SJSA1 (cell line): ENCODE data around the gene RACGAP1. TPM values are rescaled to one million over a fixed set of nuclear protein-coding genes. Genes with fewer than 3 reads are reported as not detected.

ENCODE experiments used
- DNase-seq, 2 experiments: peaks; one replicate each; pipeline ENCODE4 v3.0.0-alpha.2; 2015 to 2020; ENCODE audit warnings: low spot score in 2 of 2, low read depth in 1 of 2
- H3K27ac ChIP-seq: fragments of 250-450 bp; sonication (Bioruptor Pico); 2 replicates; pipeline ENCODE4 v1.5.1; 2020; ENCODE audit warnings: mild to moderate bottlenecking, moderate library complexity
- H3K27me3 ChIP-seq: fragments of 250-450 bp; sonication (Bioruptor Pico); replicated peaks from 2 replicates; pipeline ENCODE4 v1.5.1; 2020; ENCODE audit warnings: mild to moderate bottlenecking, moderate library complexity
- H3K36me3 ChIP-seq: fragments of 250-450 bp; sonication (Bioruptor Pico); 2 replicates; pipeline ENCODE4 v1.5.1; 2020; ENCODE audit warnings: mild to moderate bottlenecking
- H3K4me1 ChIP-seq: fragments of 250-450 bp; sonication (Bioruptor Pico); replicated peaks from 2 replicates; pipeline ENCODE4 v1.6.1; 2021; ENCODE audit warnings: mild to moderate bottlenecking
- H3K4me3 ChIP-seq: fragments of 250-450 bp; sonication (Bioruptor Pico); 2 replicates; pipeline ENCODE4 v1.5.1; 2020; ENCODE audit warnings: mild to moderate bottlenecking
- H3K9me3 ChIP-seq: fragments of 250-450 bp; sonication (Bioruptor Pico); replicated peaks from 2 replicates; pipeline ENCODE4 v1.5.1; 2020; ENCODE audit warnings: mild to moderate bottlenecking
- total RNA-seq: library from RNA; depleted of rRNA; stranded (reverse); fragments of >200 nt; shearing (Covaris generic); gene quantifications from 2 replicates; pipeline ENCODE4 v1.2.3, GENCODE V29; 2014

Gene RACGAP1
- total RNA-seq, 1 experiment from 2014 or later, result 212 TPM

- H3K27me3 ChIP-seq, result peaks cover 18% of the 10 kb centered on the region; the same call in 1 of the 2 replicates
- peaks cover 20% of the 10 kb centered on the region for H3K4me1 ChIP-seq
- H3K9me3 ChIP-seq, result no peaks in the 10 kb centered on the region
- no peak overlapping the region for H3K27ac ChIP-seq
- no peak overlapping the region for H3K4me3 ChIP-seq
- H3K36me3 ChIP-seq, result no peaks in the 10 kb centered on the region
- no peak for DNase-seq
Measured at GRCh38 chr12:49961993-49962764, 63.1 kb downstream of the RACGAP1 start.

- H3K27ac ChIP-seq, result no peak within 1 kb of the TSS
- H3K9me3 ChIP-seq, result no peaks in the 10 kb centered on the region
- H3K4me1 ChIP-seq, result peaks cover 14% of the 10 kb centered on the region
- no peak for DNase-seq
- H3K4me3 ChIP-seq, result no peak within 1 kb of the TSS
- peaks cover 18% of the 10 kb centered on the region; the same call in 1 of the 2 replicates for H3K27me3 ChIP-seq
- no peaks in the 10 kb centered on the region for H3K36me3 ChIP-seq
Measured at GRCh38 chr12:49961111-49961922, 64.0 kb downstream of the RACGAP1 start, which contains the start of gene AQP5. Gene AQP5 (plus strand): TSS chr12:49961872. CDS start chr12:49962018, 146 bp downstream.

GRCh38 chr12:49960474-49961110 lies 64.7 kb downstream of the RACGAP1 start:
- no peak for DNase-seq
- no peaks in the 10 kb centered on the region for H3K9me3 ChIP-seq
- no peaks in the 10 kb centered on the region for H3K36me3 ChIP-seq
- H3K27ac ChIP-seq, result no peak overlapping the region
- peaks cover 18% of the 10 kb centered on the region; the same call in 1 of the 2 replicates for H3K27me3 ChIP-seq
- no peak overlapping the region for H3K4me3 ChIP-seq
- peaks cover 14% of the 10 kb centered on the region for H3K4me1 ChIP-seq

GRCh38 chr12:49959685-49960473 lies 65.4 kb downstream of the RACGAP1 start:
- H3K9me3 ChIP-seq, result no peaks in the 10 kb centered on the region

GRCh38 chr12:49957570-49957967 lies 67.7 kb downstream of the RACGAP1 start:
- H3K36me3 ChIP-seq, result no peaks in the 10 kb centered on the region
- H3K4me1 ChIP-seq, result peaks cover 14% of the 10 kb centered on the region
- no peak overlapping the region for H3K27ac ChIP-seq
- no peaks in the 10 kb centered on the region for H3K9me3 ChIP-seq
- H3K27me3 ChIP-seq, result peaks cover 15% of the 10 kb centered on the region; the same call in 1 of the 2 replicates
- H3K4me3 ChIP-seq, result no peak overlapping the region
- no peak for DNase-seq

More at GRCh38 chr12:49959685-49960473, 65.4 kb downstream of the RACGAP1 start:
- Histone ChIP-seq H3K36me3 (no peaks in the 10 kb centered on the region), H3K27me3 (peaks cover 18% of the 10 kb centered on the region; the same call in 1 of the 2 replicates), H3K27ac (no peak overlapping the region), H3K4me3 (no peak overlapping the region), H3K4me1 (peaks cover 14% of the 10 kb centered on the region)
- peak; percentile 48 to 68 for DNase-seq

GRCh38 chr12:49956663-49957569 lies 68.4 kb downstream of the RACGAP1 start:
- Histone ChIP-seq H3K36me3 (no peaks in the 10 kb centered on the region), H3K4me3 (no peak overlapping the region), H3K27ac (no peak overlapping the region), H3K9me3 (no peaks in the 10 kb centered on the region), H3K27me3 (peaks cover 12% of the 10 kb centered on the region; the same call in 1 of the 2 replicates), H3K4me1 (peaks cover 14% of the 10 kb centered on the region)
- no peak for DNase-seq

GRCh38 chr12:49955899-49956662 lies 69.2 kb downstream of the RACGAP1 start:
- Histone ChIP-seq H3K9me3 (no peaks in the 10 kb centered on the region), H3K4me1 (peaks cover 11% of the 10 kb centered on the region), H3K4me3 (no peak overlapping the region), H3K27ac (no peak overlapping the region), H3K36me3 (no peaks in the 10 kb centered on the region), H3K27me3 (peaks cover 7% of the 10 kb centered on the region; the same call in 1 of the 2 replicates)
- no peak for DNase-seq

GRCh38 chr12:49954863-49955830 lies 70.1 kb downstream of the RACGAP1 start:
- no peaks in the 10 kb centered on the region for H3K36me3 ChIP-seq
- no peaks in the 10 kb centered on the region; the same call in 1 of the 2 replicates for H3K27me3 ChIP-seq
- no peak overlapping the region for H3K4me3 ChIP-seq

GRCh38 chr12:49953961-49954846 lies 71.1 kb downstream of the RACGAP1 start:
- peaks cover under 1% of the 10 kb centered on the region; the same call in 1 of the 2 replicates for H3K4me1 ChIP-seq
- no peaks in the 10 kb centered on the region for H3K9me3 ChIP-seq
- H3K4me3 ChIP-seq, result no peak overlapping the region
- no peak overlapping the region for H3K27ac ChIP-seq
- H3K27me3 ChIP-seq, result no peaks in the 10 kb centered on the region
- no peaks in the 10 kb centered on the region for H3K36me3 ChIP-seq
- no peak for DNase-seq

More at GRCh38 chr12:49954863-49955830, 70.1 kb downstream of the RACGAP1 start:
- H3K4me1 ChIP-seq, result peaks cover 10% of the 10 kb centered on the region
- H3K27ac ChIP-seq, result no peak overlapping the region
- no peaks in the 10 kb centered on the region for H3K9me3 ChIP-seq
- no peak for DNase-seq

GRCh38 chr12:49953151-49953550 lies 72.1 kb downstream of the RACGAP1 start:
- H3K27ac ChIP-seq, result no peak overlapping the region

More at GRCh38 chr12:49953151-49953550, 72.1 kb downstream of the RACGAP1 start:
- H3K36me3 ChIP-seq, result no peaks in the 10 kb centered on the region
- no peak for DNase-seq
- H3K27me3 ChIP-seq, result no peaks in the 10 kb centered on the region
- no peaks in the 10 kb centered on the region for H3K9me3 ChIP-seq
- H3K4me1 ChIP-seq, result no peaks in the 10 kb centered on the region
- no peak overlapping the region for H3K4me3 ChIP-seq
